Endothelial cell of umbilical vein (primary cell): ENCODE measurements around the gene ASAP2. TPM values are rescaled to one million over a fixed set of nuclear protein-coding genes. Genes with fewer than 3 reads are reported as not detected.

Experiments used
- BruUV-seq: library from RNA; stranded (reverse); fragments of 400-500 nt; replicated peaks from 2 replicates; lab custom pipeline; 2021; lab: Mats Ljungman, UMichigan
- CTCF ChIA-PET: fragments of 300-600, 350-600 bp; sonication (Branson Sonifier 250); formaldehyde crosslinking; loops from one replicate; lab custom pipeline; 2021; ENCODE audit warnings: antibody characterized with exemption, inconsistent platforms; lab: Charles Lee
- POLR2A ChIA-PET: fragments of 300-600, 350-600 bp; sonication (Branson Sonifier 250); formaldehyde crosslinking; loops from one replicate; lab custom pipeline; 2021; ENCODE audit warnings: antibody characterized with exemption, inconsistent platforms; lab: Charles Lee
- DNase-seq: peaks from one replicate; pipeline ENCODE4 v3.0.0-alpha.2; 2011; ENCODE audit warnings: low read depth, low spot score
- FAIRE-seq: peaks from 2 replicates; lab custom pipeline; 2011; peaks lifted over from hg19 to GRCh38; lab: Jason Lieb, UNC
- H2AFZ ChIP-seq: 2 replicates; pipeline ENCODE4 v1.6.0; 2012; ENCODE audit warnings: low read depth, low read length, control low read depth, inconsistent platforms
- H3K27ac ChIP-seq: 2 replicates; pipeline ENCODE4 v1.5.1; 2011; ENCODE audit warnings: low read depth, mild to moderate bottlenecking, control low read depth, low read length, moderate library complexity; ENCODE audit not compliant: insufficient read depth
- H3K27me3 ChIP-seq, 2 experiments: 2 replicates each; pipeline versions ENCODE4 v1.6.0 to v1.6.1; 2011; ENCODE audit warnings: low read length in 2 of 2, mixed read lengths in 1 of 2; ENCODE audit not compliant: control insufficient read depth in 2 of 2, insufficient read depth in 2 of 2
- H3K36me3 ChIP-seq, 2 experiments: 2 replicates in 1 of 2; 3 replicates in 1 of 2; pipeline ENCODE4 v1.5.1; 2011; ENCODE audit warnings: low read length in 2 of 2, mild to moderate bottlenecking in 1 of 2, moderate library complexity in 1 of 2; ENCODE audit not compliant: control insufficient read depth in 2 of 2, insufficient read depth in 2 of 2; ENCODE audit errors: extremely low read depth in 1 of 2
- H3K4me1 ChIP-seq: 3 replicates; pipeline ENCODE4 v1.5.1; 2011; ENCODE audit warnings: mild to moderate bottlenecking, low read length; ENCODE audit not compliant: control insufficient read depth, insufficient read depth; ENCODE audit errors: extremely low read depth
- H3K4me2 ChIP-seq: 2 replicates; pipeline ENCODE4 v1.6.1; 2011; ENCODE audit warnings: low read length, control low read depth, mixed read lengths; ENCODE audit not compliant: insufficient read depth
- H3K4me3 ChIP-seq, 3 experiments: fragments of 200-600 bp in 1 of 3; sonication (generic), shearing (Covaris generic) in 1 of 3; replicated peaks in 1 of 3; 2 replicates each; pipeline ENCODE4 v1.5.1; 2011 to 2016; ENCODE audit warnings: control low read depth in 3 of 3, low read length in 3 of 3, mild to moderate bottlenecking in 2 of 3, inconsistent platforms in 1 of 3, low read depth in 1 of 3, moderate library complexity in 1 of 3; ENCODE audit not compliant: insufficient read depth in 1 of 3
- H3K79me2 ChIP-seq: 2 replicates; pipeline ENCODE4 v1.6.0; 2012; ENCODE audit warnings: low read length, inconsistent platforms; ENCODE audit not compliant: control insufficient read depth, insufficient read depth
- H3K9ac ChIP-seq: replicated peaks from 2 replicates; pipeline ENCODE3; 2011; ENCODE audit warnings: low read length, control low read depth; ENCODE audit not compliant: insufficient read depth; ENCODE audit errors: extremely low read depth
- H3K9me1 ChIP-seq: replicated peaks from 3 replicates; pipeline ENCODE4 v1.6.0; 2011; ENCODE audit warnings: mild to moderate bottlenecking, low read length; ENCODE audit not compliant: control insufficient read depth, insufficient read depth; ENCODE audit errors: extremely low read depth
- H3K9me3 ChIP-seq: replicated peaks from 2 replicates; pipeline ENCODE4 v1.5.1; 2012; ENCODE audit warnings: low read length, inconsistent platforms; ENCODE audit not compliant: control insufficient read depth, insufficient read depth
- H4K20me1 ChIP-seq: replicated peaks from 2 replicates; pipeline ENCODE3; 2011; ENCODE audit warnings: mild to moderate bottlenecking, low read length; ENCODE audit not compliant: control insufficient read depth, insufficient read depth; ENCODE audit errors: extremely low read depth
- FOS ChIP-seq: IDR thresholded peaks from 2 replicates; pipeline ENCODE4 v1.6.1; 2011; ENCODE audit warnings: mild to moderate bottlenecking, low read length, moderate library complexity, borderline replicate concordance; ENCODE audit not compliant: insufficient read depth
- GATA2 ChIP-seq: IDR thresholded peaks from 2 replicates; pipeline ENCODE4 v1.7.0; 2011; ENCODE audit warnings: low read depth, mild to moderate bottlenecking, moderate library complexity, mixed read lengths, low read length; ENCODE audit not compliant: insufficient read length, insufficient read depth
- JUN ChIP-seq: IDR thresholded peaks from 2 replicates; pipeline ENCODE4 v1.6.1; 2011; ENCODE audit warnings: borderline replicate concordance, low read depth; ENCODE audit not compliant: insufficient read length, insufficient read depth
- MYC ChIP-seq: IDR thresholded peaks from one replicate; pipeline ENCODE4 v1.6.1; 2011; ENCODE audit warnings: mild to moderate bottlenecking, low read depth, low read length
- POLR2A ChIP-seq: IDR thresholded peaks from 2 replicates; pipeline ENCODE4 v1.6.1; 2012; ENCODE audit warnings: low read depth, mild to moderate bottlenecking, control low read depth, low read length
- dilution Hi-C: fragments of 300-500 bp; cut with MboI; formaldehyde crosslinking; loops from one replicate; pipeline ENCODE4 v1.15.0; 2019; ENCODE audit warnings: low sequenced_read_pairs; ENCODE audit not compliant: extremely low pct_ligation_motif_present
- intact Hi-C: fragments of 100-400 bp; cut with micrococcal nuclease; formaldehyde crosslinking; loops from one replicate; pipeline ENCODE4 v1.10.0; 2022
- polyA plus RNA-seq, 4 experiments: library from polyadenylated mRNA; depleted of rRNA in 3 of 4; stranded (reverse) in 3 of 4; unstranded in 1 of 4; fragments of >200 nt; gene quantifications; 2 replicates each; pipeline versions ENCODE4 v1.2.1 to v1.2.3, GENCODE V29; 2011 to 2012; ENCODE audit warnings: missing spikeins in 1 of 4
- total RNA-seq: library from RNA; stranded (reverse); gene quantifications from 2 replicates; pipeline ENCODE4 v1.2.3, GENCODE V29; 2021
- TF ChIP-seq, protein P1 (sequence below), 2 donors: IDR thresholded peaks; 1 replicate in 1 of 2; 2 replicates in 1 of 2; pipeline ENCODE4 v1.5.1; 2011; ENCODE audit warnings: low read length in 2 of 2, mild to moderate bottlenecking in 2 of 2, moderate library complexity in 2 of 2, control low read depth in 1 of 2, inconsistent platforms in 1 of 2, low read depth in 1 of 2; ENCODE audit not compliant: insufficient read depth in 1 of 2; ENCODE audit errors: extremely low read depth in 1 of 2

Gene ASAP2
- total and polyA plus RNA-seq, 2 donors (not counting 3 experiments of a cell fraction or from before 2014, with no cell fraction given) = 31.1 to 79.2 TPM

DNA sequence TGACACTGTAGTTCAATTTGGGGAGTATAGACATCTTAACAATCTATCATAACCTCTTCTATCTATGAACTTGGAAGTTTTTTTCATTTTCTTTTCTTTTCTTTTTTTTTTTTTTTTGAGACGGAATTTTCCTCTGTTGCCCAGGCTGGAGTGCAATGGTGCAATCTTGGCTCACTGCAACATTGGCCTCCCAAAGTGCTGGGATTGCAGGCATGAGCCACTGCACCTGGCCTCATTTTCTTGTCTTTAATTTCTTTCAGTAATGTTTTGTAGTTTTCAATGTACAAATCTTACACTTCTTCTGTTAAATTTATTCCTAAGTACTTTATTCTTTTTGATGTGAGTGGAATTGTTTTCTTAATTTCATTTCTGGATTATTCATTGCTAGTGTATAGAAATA, 14.6 kb downstream of the ASAP2 start:
- CTCF ChIA-PET = no interaction called here

More for the DNA sequence above, 14.6 kb downstream of the ASAP2 start:
- no peaks in the 10 kb centered on the region for H3K36me3 ChIP-seq
- POLR2A ChIA-PET = no interaction called here
- H3K9me1 ChIP-seq = no peaks in the 10 kb centered on the region
- no peaks in the 10 kb centered on the region for H3K9me3 ChIP-seq
- H3K27me3 ChIP-seq = no peaks in the 10 kb centered on the region
- H2AFZ ChIP-seq = no peak overlapping the region
- DNase-seq = no peak
- H4K20me1 ChIP-seq = no peaks in the 10 kb centered on the region
- H3K27ac ChIP-seq = no peak overlapping the region
- H3K4me1 ChIP-seq = peaks cover 51% of the 10 kb centered on the region
- no peak overlapping the region for H3K9ac ChIP-seq
- intact Hi-C loops (no loop called here), dilution Hi-C loops (no loop called here)
- H3K4me3 ChIP-seq = no peak overlapping the region
- H3K4me2 ChIP-seq = no peak overlapping the region
- no peak for TF ChIP-seq JUN
- TF ChIP-seq GATA2 = no peak
- TF ChIP-seq MYC = no peak
- TF ChIP-seq FOS = no peak
- no peak for TF ChIP-seq POLR2A
- TF ChIP-seq, protein P1, sequence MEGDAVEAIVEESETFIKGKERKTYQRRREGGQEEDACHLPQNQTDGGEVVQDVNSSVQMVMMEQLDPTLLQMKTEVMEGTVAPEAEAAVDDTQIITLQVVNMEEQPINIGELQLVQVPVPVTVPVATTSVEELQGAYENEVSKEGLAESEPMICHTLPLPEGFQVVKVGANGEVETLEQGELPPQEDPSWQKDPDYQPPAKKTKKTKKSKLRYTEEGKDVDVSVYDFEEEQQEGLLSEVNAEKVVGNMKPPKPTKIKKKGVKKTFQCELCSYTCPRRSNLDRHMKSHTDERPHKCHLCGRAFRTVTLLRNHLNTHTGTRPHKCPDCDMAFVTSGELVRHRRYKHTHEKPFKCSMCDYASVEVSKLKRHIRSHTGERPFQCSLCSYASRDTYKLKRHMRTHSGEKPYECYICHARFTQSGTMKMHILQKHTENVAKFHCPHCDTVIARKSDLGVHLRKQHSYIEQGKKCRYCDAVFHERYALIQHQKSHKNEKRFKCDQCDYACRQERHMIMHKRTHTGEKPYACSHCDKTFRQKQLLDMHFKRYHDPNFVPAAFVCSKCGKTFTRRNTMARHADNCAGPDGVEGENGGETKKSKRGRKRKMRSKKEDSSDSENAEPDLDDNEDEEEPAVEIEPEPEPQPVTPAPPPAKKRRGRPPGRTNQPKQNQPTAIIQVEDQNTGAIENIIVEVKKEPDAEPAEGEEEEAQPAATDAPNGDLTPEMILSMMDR (IDR thresholded peaks at IDR 0.05; ENCODE audit: extremely low read depth in 1 of 2, insufficient read depth in 1 of 2, low read depth in 1 of 2, low read length in 2 of 2) = no peak
- peaks cover 96% of the 10 kb centered on the region for H3K79me2 ChIP-seq
- BruUV-seq = no TSS peak
- no peak for FAIRE-seq
